Activated naive CD4-positive, alpha-beta T cell treated with anti-CD3 and anti-CD28 coated beads, Interleukin-2, amount 10 ng/mL, durations not matched to agents 7 days and 5 days (primary cell): ENCODE measurements around the gene TARS1.

Experiments
- CTCF ChIA-PET: fragments of 350-600 bp; sonication (Branson Sonifier 250); formaldehyde crosslinking; loops from one replicate; lab custom pipeline; 2021; ENCODE audit warnings: antibody characterized with exemption; lab: Charles Lee
- DNase-seq: peaks from one replicate; pipeline ENCODE4 v3.0.0-alpha.2; 2020
- H3K27ac Mint-ChIP-seq: one replicate; pipeline ENCODE4 v1.8.0; 2021; ENCODE audit warnings: mild to moderate bottlenecking, moderate library complexity, mixed read lengths
- H3K27me3 Mint-ChIP-seq: one replicate; pipeline ENCODE4 v1.8.0; 2021; ENCODE audit warnings: mild to moderate bottlenecking, mixed read lengths
- H3K36me3 Mint-ChIP-seq: one replicate; pipeline ENCODE4 v1.8.0; 2021; ENCODE audit warnings: mixed read lengths
- H3K4me1 Mint-ChIP-seq: one replicate; pipeline ENCODE4 v1.8.0; 2021; ENCODE audit warnings: mixed read lengths
- H3K4me3 Mint-ChIP-seq: one replicate; pipeline ENCODE4 v1.8.0; 2021; ENCODE audit warnings: mild to moderate bottlenecking, moderate library complexity, mixed read lengths
- H3K9me3 Mint-ChIP-seq: one replicate; pipeline ENCODE4 v1.8.0; 2021; ENCODE audit warnings: mixed read lengths

The TARS1 gene

GRCh38 chr5:33440482-33441240, at the start of gene TARS1:
TARS1 (plus strand) TSS chr5:33440965; CDS start chr5:33441087, 122 bp downstream.
- Mint-ChIP-seq H3K36me3 (peaks cover 15% of the 10 kb centered on the region), H3K27ac (no peak within 1 kb of the TSS), H3K4me1 (peaks cover 32% of the 10 kb centered on the region), H3K4me3 (no peak within 1 kb of the TSS), H3K27me3 (no peaks in the 10 kb centered on the region), H3K9me3 (no peaks in the 10 kb centered on the region)
- DNase-seq: peak; percentile 96
- CTCF ChIA-PET: no interaction called here

- Mint-ChIP-seq H3K9me3 (no peaks in the 10 kb centered on the region), H3K27ac (no peak overlapping the region)
- CTCF ChIA-PET: no interaction called here
Observed at GRCh38 chr5:33398501-33398900, 42.3 kb upstream of the TARS1 start.

GRCh38 chr5:33400675-33401074, 40.1 kb upstream of the TARS1 start:
- Mint-ChIP-seq H3K27me3 (no peaks in the 10 kb centered on the region), H3K4me3 (no peak overlapping the region), H3K4me1 (no peaks in the 10 kb centered on the region), H3K36me3 (no peaks in the 10 kb centered on the region), H3K9me3 (no peaks in the 10 kb centered on the region), H3K27ac (no peak overlapping the region)
- CTCF ChIA-PET: no interaction called here
- no peak for DNase-seq

More at GRCh38 chr5:33398501-33398900, 42.3 kb upstream of the TARS1 start:
- H3K4me1 Mint-ChIP-seq: no peaks in the 10 kb centered on the region
- no peaks in the 10 kb centered on the region for H3K36me3 Mint-ChIP-seq
- no peak for DNase-seq
- no peak overlapping the region for H3K4me3 Mint-ChIP-seq
- H3K27me3 Mint-ChIP-seq: no peaks in the 10 kb centered on the region

- no peak for DNase-seq
- CTCF ChIA-PET: no interaction called here
- H3K27ac Mint-ChIP-seq: no peak overlapping the region
- no peaks in the 10 kb centered on the region for H3K27me3 Mint-ChIP-seq
- no peaks in the 10 kb centered on the region for H3K9me3 Mint-ChIP-seq
- no peaks in the 10 kb centered on the region for H3K4me1 Mint-ChIP-seq
- no peak overlapping the region for H3K4me3 Mint-ChIP-seq
- no peaks in the 10 kb centered on the region for H3K36me3 Mint-ChIP-seq
Observed at GRCh38 chr5:33401482-33402390, 39.0 kb upstream of the TARS1 start.

- Mint-ChIP-seq H3K4me3 (no peak overlapping the region), H3K9me3 (no peaks in the 10 kb centered on the region), H3K27me3 (no peaks in the 10 kb centered on the region), H3K36me3 (no peaks in the 10 kb centered on the region), H3K4me1 (no peaks in the 10 kb centered on the region), H3K27ac (no peak overlapping the region)
- CTCF ChIA-PET: no interaction called here
- DNase-seq: no peak
Observed at GRCh38 chr5:33403187-33403586, 37.6 kb upstream of the TARS1 start.

- Mint-ChIP-seq H3K36me3 (no peaks in the 10 kb centered on the region), H3K27me3 (peaks cover 4% of the 10 kb centered on the region), H3K27ac (no peak overlapping the region), H3K4me1 (no peaks in the 10 kb centered on the region), H3K4me3 (no peak overlapping the region), H3K9me3 (no peaks in the 10 kb centered on the region)
- no peak for DNase-seq
- CTCF ChIA-PET: interaction anchor here (0.8 kb wide), 1 partner anchor 13 kb away, joined by 3 read pairs; no protein-coding TSS in a partner anchor
Observed at GRCh38 chr5:33408816-33409215, 31.9 kb upstream of the TARS1 start.

- H3K27me3 Mint-ChIP-seq: peaks cover 8% of the 10 kb centered on the region
- H3K36me3 Mint-ChIP-seq: no peaks in the 10 kb centered on the region
- DNase-seq: no peak
- CTCF ChIA-PET: interaction anchor here (0.8 kb wide), 1 partner anchor 13 kb away, joined by 3 read pairs; no protein-coding TSS in a partner anchor
- no peak overlapping the region for H3K4me3 Mint-ChIP-seq
- no peaks in the 10 kb centered on the region for H3K4me1 Mint-ChIP-seq
- H3K27ac Mint-ChIP-seq: no peak overlapping the region
- no peaks in the 10 kb centered on the region for H3K9me3 Mint-ChIP-seq
Observed at GRCh38 chr5:33409435-33410170, 31.2 kb upstream of the TARS1 start.

- Mint-ChIP-seq H3K27me3 (peaks cover 8% of the 10 kb centered on the region), H3K36me3 (no peaks in the 10 kb centered on the region), H3K9me3 (no peaks in the 10 kb centered on the region), H3K27ac (no peak overlapping the region), H3K4me1 (no peaks in the 10 kb centered on the region), H3K4me3 (no peak overlapping the region)
- no peak for DNase-seq
- CTCF ChIA-PET: no interaction called here
Observed at GRCh38 chr5:33410221-33410620, 30.5 kb upstream of the TARS1 start.

- H3K4me3 Mint-ChIP-seq: no peak overlapping the region
- H3K36me3 Mint-ChIP-seq: no peaks in the 10 kb centered on the region
- no peak for DNase-seq
- H3K27ac Mint-ChIP-seq: no peak overlapping the region
- CTCF ChIA-PET: no interaction called here
- H3K4me1 Mint-ChIP-seq: no peaks in the 10 kb centered on the region
- H3K27me3 Mint-ChIP-seq: peaks cover 8% of the 10 kb centered on the region
- no peaks in the 10 kb centered on the region for H3K9me3 Mint-ChIP-seq
Observed at GRCh38 chr5:33411498-33411897, 29.3 kb upstream of the TARS1 start.

GRCh38 chr5:33415811-33416354, 24.9 kb upstream of the TARS1 start:
- CTCF ChIA-PET: no interaction called here
- Mint-ChIP-seq H3K4me3 (no peak overlapping the region), H3K36me3 (no peaks in the 10 kb centered on the region), H3K27me3 (peaks cover 8% of the 10 kb centered on the region), H3K27ac (no peak overlapping the region), H3K4me1 (no peaks in the 10 kb centered on the region), H3K9me3 (no peaks in the 10 kb centered on the region)
- no peak for DNase-seq

- Mint-ChIP-seq H3K27me3 (peaks cover 8% of the 10 kb centered on the region), H3K4me3 (no peak overlapping the region), H3K36me3 (no peaks in the 10 kb centered on the region), H3K27ac (no peak overlapping the region), H3K9me3 (no peaks in the 10 kb centered on the region), H3K4me1 (no peaks in the 10 kb centered on the region)
- no peak for DNase-seq
- CTCF ChIA-PET: no interaction called here
Observed at GRCh38 chr5:33417632-33418031, 23.1 kb upstream of the TARS1 start.

GRCh38 chr5:33420946-33421345, 19.8 kb upstream of the TARS1 start:
- Mint-ChIP-seq H3K36me3 (no peaks in the 10 kb centered on the region), H3K9me3 (no peaks in the 10 kb centered on the region), H3K4me3 (no peak overlapping the region), H3K27me3 (no peaks in the 10 kb centered on the region), H3K4me1 (no peaks in the 10 kb centered on the region), H3K27ac (no peak overlapping the region)
- DNase-seq: no peak
- CTCF ChIA-PET: no interaction called here

GRCh38 chr5:33422191-33422590, 18.6 kb upstream of the TARS1 start:
- Mint-ChIP-seq H3K36me3 (no peaks in the 10 kb centered on the region), H3K27ac (no peak overlapping the region), H3K27me3 (no peaks in the 10 kb centered on the region), H3K4me3 (no peak overlapping the region), H3K9me3 (no peaks in the 10 kb centered on the region), H3K4me1 (no peaks in the 10 kb centered on the region)
- DNase-seq: no peak
- CTCF ChIA-PET: interaction anchor here (0.5 to 1.4 kb wide), 4 partner anchors 13 to 714 kb away, joined by 3 to 4 read pairs (median 4); no protein-coding TSS in a partner anchor
